GM23338 (cell line): ENCODE results near the gene RAD51C. TPM values are rescaled to one million over a fixed set of nuclear protein-coding genes. Genes with fewer than 3 reads are reported as not detected.

Experiments
- ATAC-seq: fragments of 200-7000 bp; cut with Tn5 transposase; 3 replicates; pipeline ENCODE4 v1.9.1; 2020
- DNase-seq: peaks from one replicate; pipeline ENCODE4 v3.0.0-alpha.2; 2015; ENCODE audit warnings: low spot score
- H2AFZ ChIP-seq: fragments of 200-600 bp; sonication (generic); 2 replicates; pipeline ENCODE4 v1.8.0; 2016; ENCODE audit warnings: antibody characterized with exemption, mild to moderate bottlenecking, moderate library complexity
- H3F3A ChIP-seq: fragments of 200-600 bp; sonication (generic); replicated peaks from 2 replicates; pipeline ENCODE4 v1.8.0; 2017; ENCODE audit warnings: antibody characterized with exemption, mixed run types, low read depth
- H3K27ac ChIP-seq: fragments of 200-600 bp; sonication (generic); 2 replicates; pipeline ENCODE4 v1.6.1; 2016; ENCODE audit warnings: low read depth
- H3K27me3 ChIP-seq: fragments of 200-600 bp; sonication (generic); 2 replicates; pipeline ENCODE4 v1.8.0; 2016; ENCODE audit warnings: mild to moderate bottlenecking, mixed run types, moderate library complexity; ENCODE audit not compliant: insufficient read depth
- H3K36me3 ChIP-seq: fragments of 200-600 bp; sonication (generic); 2 replicates; pipeline ENCODE4 v1.8.0; 2016; ENCODE audit warnings: mild to moderate bottlenecking; ENCODE audit not compliant: insufficient read depth
- H3K4me1 ChIP-seq: fragments of 200-600 bp; sonication (generic); 2 replicates; pipeline ENCODE4 v1.8.0; 2016; ENCODE audit warnings: mild to moderate bottlenecking, moderate library complexity; ENCODE audit not compliant: insufficient read depth
- H3K4me2 ChIP-seq: fragments of 200-600 bp; sonication (generic); 2 replicates; pipeline ENCODE4 v1.7.1; 2017; ENCODE audit warnings: mixed run types
- H3K4me3 ChIP-seq: fragments of 200-600 bp; sonication (generic); 2 replicates; pipeline ENCODE4 v1.6.1; 2016; ENCODE audit warnings: mixed run types
- H3K79me2 ChIP-seq: fragments of 200-600 bp; sonication (generic); replicated peaks from 2 replicates; pipeline ENCODE4 v1.8.0; 2017; ENCODE audit warnings: mild to moderate bottlenecking; ENCODE audit not compliant: insufficient read depth
- H3K9me2 ChIP-seq: fragments of 200-600 bp; sonication (generic); 2 replicates; pipeline ENCODE4 v1.8.0; 2017; ENCODE audit not compliant: insufficient read depth
- H4K20me1 ChIP-seq: fragments of 200-600 bp; sonication (generic); replicated peaks from 2 replicates; pipeline ENCODE4 v1.8.0; 2017; ENCODE audit warnings: mild to moderate bottlenecking; ENCODE audit not compliant: insufficient read depth
- H3K27ac Mint-ChIP-seq: 2 replicates; pipeline ENCODE4 v1.8.0; 2020; ENCODE audit warnings: inconsistent platforms, mild to moderate bottlenecking, moderate library complexity, mixed read lengths
- H3K27me3 Mint-ChIP-seq: 3 replicates; pipeline ENCODE4 v1.8.0; 2022; ENCODE audit warnings: low read depth, mild to moderate bottlenecking, moderate library complexity, mixed read lengths, inconsistent platforms; ENCODE audit not compliant: insufficient read depth, poor library complexity
- H3K36me3 Mint-ChIP-seq: 3 replicates; pipeline ENCODE4 v1.8.0; 2021; ENCODE audit warnings: low read depth, mild to moderate bottlenecking, inconsistent platforms, moderate library complexity, mixed read lengths
- H3K4me1 Mint-ChIP-seq: 3 replicates; pipeline ENCODE4 v1.8.0; 2020; ENCODE audit warnings: mild to moderate bottlenecking, inconsistent platforms, mixed read lengths
- H3K4me3 Mint-ChIP-seq: 3 replicates; pipeline ENCODE4 v1.8.0; 2021; ENCODE audit warnings: moderate library complexity, mild to moderate bottlenecking, inconsistent platforms, mixed read lengths
- H3K9me3 Mint-ChIP-seq: 3 replicates; pipeline ENCODE4 v1.8.0; 2020; ENCODE audit warnings: moderate library complexity, mild to moderate bottlenecking, inconsistent platforms, mixed read lengths
- CREB1 ChIP-seq: fragments of 250-450 bp; sonication (Bioruptor Pico); IDR thresholded peaks from 2 replicates; pipeline ENCODE4 v1.5.0; 2020; ENCODE audit warnings: low read depth, mild to moderate bottlenecking, moderate library complexity
- CTCF ChIP-seq, 2 experiments: fragments of 200-600 bp in 1 of 2; sonication (generic) in 1 of 2; conservative IDR thresholded peaks; 2 replicates each; pipeline versions ENCODE4 v1.5.1 to v1.6.1; 2016 to 2017; ENCODE audit warnings: antibody characterized with exemption in 2 of 2, low read depth in 2 of 2, mild to moderate bottlenecking in 2 of 2, moderate library complexity in 1 of 2
- JUNB ChIP-seq: IDR thresholded peaks from one replicate; pipeline ENCODE4 v1.6.1; 2016; ENCODE audit warnings: antibody characterized with exemption; ENCODE audit not compliant: unreplicated experiment
- ZNF331 ChIP-seq: fragments of 250-450 bp; sonication (Bioruptor Pico); IDR thresholded peaks from 2 replicates; pipeline ENCODE4 v1.5.0; 2020; ENCODE audit warnings: low read depth, mild to moderate bottlenecking, moderate library complexity
- ZNF462 ChIP-seq: fragments of 250-450 bp; sonication (Bioruptor Pico); IDR thresholded peaks from 2 replicates; pipeline ENCODE4 v1.5.0; 2020; ENCODE audit warnings: mild to moderate bottlenecking, moderate library complexity
- polyA plus RNA-seq: library from polyadenylated mRNA; unstranded; fragments of >200 nt; fragmentation: Nextera tagmentation; extraction: Ambion mirVana; gene quantifications from 2 replicates; pipeline ENCODE4 v1.2.1, GENCODE V29; 2016
- total RNA-seq: library from RNA; depleted of rRNA; stranded (reverse); fragments of >200 nt; shearing (Covaris generic); gene quantifications from 2 replicates; pipeline ENCODE4 v1.2.3, GENCODE V29; 2014

RAD51C gene
- total and polyA plus RNA-seq, 2 experiments from 2014 or later, result 9.3 to 33.6 TPM

DNA sequence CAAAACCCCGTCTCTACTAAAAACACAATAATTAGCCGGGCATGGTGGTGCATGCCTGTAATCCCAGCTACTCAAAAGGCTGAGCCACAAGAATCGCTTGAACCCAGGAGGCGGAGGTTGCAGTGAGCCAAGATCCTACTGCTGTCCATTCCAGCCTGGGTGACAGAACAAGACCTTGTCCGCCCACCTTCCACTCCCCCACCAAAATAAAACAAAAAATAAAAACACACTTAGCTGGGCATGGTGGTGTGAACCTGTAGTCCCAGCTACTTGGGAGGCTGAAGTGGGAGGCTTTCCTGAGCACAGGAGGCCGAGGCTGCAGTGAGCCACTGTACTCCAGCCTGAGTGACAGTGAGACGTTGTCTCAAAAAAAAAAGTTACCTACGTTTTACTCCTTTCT lies 66.5 kb downstream of the RAD51C start (continued):
- TF ChIP-seq CTCF (conservative IDR thresholded peaks at IDR 0.05; ENCODE audit: low read depth in 2 of 2) (no peak), ZNF462 (CRISPR knock-in tag) (no peak), JUNB (no peak)

DNA sequence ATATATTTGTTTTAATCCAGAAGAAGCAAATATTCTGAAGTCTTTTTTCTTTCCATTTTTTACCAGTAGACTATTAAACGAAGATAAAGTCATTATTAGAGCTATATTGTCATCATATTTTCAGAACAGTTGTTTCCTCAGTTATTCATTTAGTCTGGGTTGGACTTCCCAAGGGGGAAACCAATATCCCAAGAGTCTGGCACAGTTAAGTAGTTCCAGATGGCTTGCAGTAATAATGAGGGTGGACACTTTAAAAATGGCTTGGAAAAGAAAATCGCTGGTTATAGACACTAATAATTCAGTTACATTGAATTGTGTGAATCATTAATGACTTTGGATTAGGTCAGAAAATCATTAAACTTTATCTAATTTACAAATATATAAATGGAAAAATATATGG lies 67.1 kb downstream of the RAD51C start:
- Histone ChIP-seq H3K4me1 (peaks cover 7% of the 10 kb centered on the region), H3K4me3 (no peak overlapping the region), H3K9me2 (no peaks in the 10 kb centered on the region), H3K36me3 (no peaks in the 10 kb centered on the region), H3K79me2 (peaks cover 7% of the 10 kb centered on the region; the same call in 1 of the 2 replicates), H3K27me3 (peaks cover 21% of the 10 kb centered on the region), H3K4me2 (no peak overlapping the region), H3F3A (0 out of 2 replicates have a peak, but pooled peaks cover 3% of the 10 kb centered on the region), H4K20me1 (peaks cover 14% of the 10 kb centered on the region; the same call in 1 of the 2 replicates), H3K27ac (no peak overlapping the region), H2AFZ (no peak overlapping the region)
- DNase-seq (no peak), ATAC-seq (no peak)
- Mint-ChIP-seq H3K9me3 (no peaks in the 10 kb centered on the region), H3K27me3 (peaks cover 14% of the 10 kb centered on the region), H3K36me3 (no peaks in the 10 kb centered on the region), H3K4me3 (no peak overlapping the region), H3K27ac (no peak overlapping the region), H3K4me1 (peaks cover 8% of the 10 kb centered on the region)
- no peak for TF ChIP-seq ZNF331
- no peak for TF ChIP-seq ZNF462 (CRISPR knock-in tag)
- no peak for TF ChIP-seq CTCF (conservative IDR thresholded peaks at IDR 0.05; ENCODE audit: low read depth in 2 of 2)
- TF ChIP-seq CREB1 (CRISPR knock-in tag), result no peak
